WTC11 (cell line): Measurements from ENCODE around the gene IQSEC1. TPM values are rescaled to one million over a fixed set of nuclear protein-coding genes. Genes with fewer than 3 reads are reported as not detected.

Source experiments
- ATAC-seq: fragments of 200-7000 bp; cut with Tn5 transposase; 2 replicates; pipeline ENCODE4 v1.10.0; 2021; ENCODE audit warnings: mild to moderate bottlenecking, moderate library complexity
- CTCF ChIA-PET: fragments of 300-600 bp; sonication (Branson Sonifier 250); formaldehyde crosslinking; loops from one replicate; lab custom pipeline; 2021; ENCODE audit warnings: antibody characterized with exemption; lab: Charles Lee
- POLR2A ChIA-PET: fragments of 350-600 bp; sonication (Branson Sonifier 250); formaldehyde crosslinking; loops from one replicate; lab custom pipeline; 2021; ENCODE audit warnings: antibody characterized with exemption; lab: Charles Lee
- DNase-seq: peaks from one replicate; pipeline ENCODE4 v3.0.0; 2021; ENCODE audit warnings: low spot score
- H3K27ac Mint-ChIP-seq: 2 replicates; pipeline ENCODE4 v1.8.0; 2021; ENCODE audit warnings: mixed read lengths
- H3K27me3 Mint-ChIP-seq: 2 replicates; pipeline ENCODE4 v1.8.0; 2021; ENCODE audit warnings: low read depth, mild to moderate bottlenecking, moderate library complexity, mixed read lengths
- H3K36me3 Mint-ChIP-seq: 2 replicates; pipeline ENCODE4 v1.8.0; 2021; ENCODE audit warnings: mixed read lengths
- H3K4me1 Mint-ChIP-seq: 2 replicates; pipeline ENCODE4 v1.8.0; 2022; ENCODE audit warnings: mixed read lengths
- H3K4me3 Mint-ChIP-seq: 2 replicates; pipeline ENCODE4 v1.8.0; 2021; ENCODE audit warnings: mild to moderate bottlenecking, moderate library complexity, mixed read lengths
- H3K9me3 Mint-ChIP-seq: 2 replicates; pipeline ENCODE4 v1.8.0; 2021; ENCODE audit warnings: mixed read lengths
- CBFB ChIP-seq: sonication (generic); formaldehyde crosslinking; IDR thresholded peaks from 2 replicates; pipeline ENCODE4 v1.8.1; 2022; ENCODE audit warnings: mild to moderate bottlenecking, low read depth, missing genetic modification reagents
- CDX4 ChIP-seq: fragments of 250-450 bp; sonication (Bioruptor Pico); IDR thresholded peaks from 2 replicates; pipeline ENCODE4 v1.9.0; 2021; ENCODE audit warnings: moderate library complexity, mild to moderate bottlenecking, inconsistent platforms, borderline replicate concordance
- CREM ChIP-seq: sonication (generic); formaldehyde crosslinking; IDR thresholded peaks from 2 replicates; pipeline ENCODE4 v1.8.1; 2022; ENCODE audit warnings: mild to moderate bottlenecking, missing genetic modification reagents, moderate library complexity
- E2F1 ChIP-seq: sonication (generic); formaldehyde crosslinking; IDR thresholded peaks from 2 replicates; pipeline ENCODE4 v1.8.0; 2022; ENCODE audit warnings: mild to moderate bottlenecking, missing genetic modification reagents
- ELF4 ChIP-seq: sonication (generic); formaldehyde crosslinking; IDR thresholded peaks from 2 replicates; pipeline ENCODE4 v1.8.1; 2022; ENCODE audit warnings: low read depth, mild to moderate bottlenecking, moderate library complexity, missing genetic modification reagents
- ERG ChIP-seq: fragments of 250-450 bp; sonication (Bioruptor Pico); IDR thresholded peaks from 2 replicates; pipeline ENCODE4 v1.8.0; 2021; ENCODE audit warnings: mild to moderate bottlenecking
- ETV6 ChIP-seq: sonication (generic); formaldehyde crosslinking; IDR thresholded peaks from 2 replicates; pipeline ENCODE4 v1.8.1; 2022; ENCODE audit warnings: mild to moderate bottlenecking, missing genetic modification reagents
- FOXK1 ChIP-seq: sonication (generic); formaldehyde crosslinking; IDR thresholded peaks from 2 replicates; pipeline ENCODE4 v1.8.0; 2022; ENCODE audit warnings: mild to moderate bottlenecking, moderate library complexity, missing genetic modification reagents
- IRF2 ChIP-seq: sonication (generic); formaldehyde crosslinking; IDR thresholded peaks from 2 replicates; pipeline ENCODE4 v1.8.0; 2022; ENCODE audit warnings: low read depth, missing genetic modification reagents, borderline replicate concordance
- JUN ChIP-seq: sonication (generic); formaldehyde crosslinking; IDR thresholded peaks from 2 replicates; pipeline ENCODE4 v1.8.0; 2023; ENCODE audit warnings: mild to moderate bottlenecking, missing genetic modification reagents
- MAX ChIP-seq: sonication (generic); formaldehyde crosslinking; IDR thresholded peaks from 2 replicates; pipeline ENCODE4 v1.8.0; 2022; ENCODE audit warnings: mild to moderate bottlenecking, missing genetic modification reagents
- NFE2L1 ChIP-seq: sonication (generic); formaldehyde crosslinking; IDR thresholded peaks from 2 replicates; pipeline ENCODE4 v1.8.1; 2023; ENCODE audit warnings: missing genetic modification reagents
- RELA ChIP-seq: sonication (generic); formaldehyde crosslinking; IDR thresholded peaks from 2 replicates; pipeline ENCODE4 v1.8.1; 2022; ENCODE audit warnings: missing genetic modification reagents, mild to moderate bottlenecking, borderline replicate concordance
- SOX15 ChIP-seq: fragments of 250-450 bp; sonication (Bioruptor Pico); IDR thresholded peaks from 2 replicates; pipeline ENCODE4 v1.9.0; 2021; ENCODE audit warnings: mild to moderate bottlenecking
- USF1 ChIP-seq: sonication (generic); formaldehyde crosslinking; IDR thresholded peaks from 2 replicates; pipeline ENCODE4 v1.8.0; 2022; ENCODE audit warnings: mild to moderate bottlenecking, missing genetic modification reagents
- ZBTB21 ChIP-seq: sonication (generic); formaldehyde crosslinking; IDR thresholded peaks from 2 replicates; pipeline ENCODE4 v1.8.1; 2023; ENCODE audit warnings: mild to moderate bottlenecking, missing genetic modification reagents, borderline replicate concordance
- ZBTB43 ChIP-seq: sonication (generic); formaldehyde crosslinking; IDR thresholded peaks from 2 replicates; pipeline ENCODE4 v1.8.1; 2023; ENCODE audit warnings: mild to moderate bottlenecking, missing genetic modification reagents
- ZNF121 ChIP-seq: sonication (generic); formaldehyde crosslinking; IDR thresholded peaks from 2 replicates; pipeline ENCODE4 v1.8.0; 2023; ENCODE audit warnings: missing genetic modification reagents
- ZNF138 ChIP-seq: sonication (generic); formaldehyde crosslinking; conservative IDR thresholded peaks from 2 replicates; pipeline ENCODE4 v1.8.1; 2022; ENCODE audit warnings: mild to moderate bottlenecking, moderate library complexity, missing genetic modification reagents
- ZNF396 ChIP-seq: fragments of 250-450 bp; sonication (Bioruptor Pico); IDR thresholded peaks from 2 replicates; pipeline ENCODE4 v1.8.0; 2021; ENCODE audit warnings: mild to moderate bottlenecking, moderate library complexity, borderline replicate concordance
- total RNA-seq: library from RNA; stranded (reverse); gene quantifications from 3 replicates; pipeline ENCODE4 v1.2.3, GENCODE V29; 2021

The IQSEC1 gene
- total RNA-seq, 1 experiment from 2014 or later = 35.0 TPM

GRCh38 chr3:12886736-12887135 lies 186.5 kb downstream of the IQSEC1 start (continued):
- TF ChIP-seq SOX15 (CRISPR knock-in tag) (no peak), ZNF121 (CRISPR knock-in tag) (no peak), CDX4 (CRISPR knock-in tag) (no peak), IRF2 (CRISPR knock-in tag) (no peak)
- TF ChIP-seq, all 79 proteins: peak for 0

GRCh38 chr3:12886106-12886679 lies 187.0 kb downstream of the IQSEC1 start:
- Mint-ChIP-seq H3K9me3 (peaks cover 4% of the 10 kb centered on the region), H3K4me1 (peaks cover 9% of the 10 kb centered on the region), H3K4me3 (no peak overlapping the region), H3K27me3 (peaks cover 61% of the 10 kb centered on the region), H3K27ac (no peak overlapping the region), H3K36me3 (no peaks in the 10 kb centered on the region)
- CTCF ChIA-PET = interaction anchor here (1.1 to 2.7 kb wide), 6 partner anchors 8 to 98 kb away, joined by 3 to 15 read pairs (median 4); no protein-coding TSS in a partner anchor
- POLR2A ChIA-PET = interaction anchor here (0.6 kb wide), 1 partner anchor 352 kb away, joined by 7 read pairs; no protein-coding TSS in a partner anchor
- no peak for TF ChIP-seq MAX
- no peak for TF ChIP-seq ERG (CRISPR knock-in tag)
- TF ChIP-seq ELF4 (CRISPR knock-in tag) = no peak
- TF ChIP-seq ZBTB43 (CRISPR knock-in tag) = no peak
- no peak for TF ChIP-seq ZNF396
- TF ChIP-seq JUN (CRISPR knock-in tag) = no peak
- no peak for TF ChIP-seq USF1 (CRISPR knock-in tag)
- no peak for TF ChIP-seq CREM (CRISPR knock-in tag)
- no peak for TF ChIP-seq E2F1 (CRISPR knock-in tag)
- no peak for ATAC-seq
- DNase-seq = no peak

GRCh38 chr3:12885583-12885930 lies 187.7 kb downstream of the IQSEC1 start:
- no peak overlapping the region for H3K27ac Mint-ChIP-seq

More at GRCh38 chr3:12885583-12885930, 187.7 kb downstream of the IQSEC1 start:
- CTCF ChIA-PET = interaction anchor here (1.1 to 2.2 kb wide), 3 partner anchors 9 to 99 kb away, joined by 3 to 8 read pairs (median 5); no protein-coding TSS in a partner anchor
- Mint-ChIP-seq H3K4me3 (no peak overlapping the region), H3K27me3 (peaks cover 57% of the 10 kb centered on the region), H3K4me1 (peaks cover 6% of the 10 kb centered on the region), H3K9me3 (peaks cover 4% of the 10 kb centered on the region), H3K36me3 (no peaks in the 10 kb centered on the region)
- ATAC-seq = no peak
- DNase-seq = no peak
- TF ChIP-seq FOXK1 (CRISPR knock-in tag) = no peak
- no peak for TF ChIP-seq NFE2L1
- no peak for TF ChIP-seq ETV6
- no peak for TF ChIP-seq ZNF138 (CRISPR knock-in tag)
- TF ChIP-seq E2F1 (CRISPR knock-in tag) = no peak
- TF ChIP-seq RELA (CRISPR knock-in tag) = no peak
- no peak for TF ChIP-seq ZBTB21 (CRISPR knock-in tag)
- TF ChIP-seq CBFB = no peak
- no peak for TF ChIP-seq MAX
- POLR2A ChIA-PET = interaction anchor here (0.6 kb wide), 1 partner anchor 351 kb away, joined by 7 read pairs; no protein-coding TSS in a partner anchor
